Activated gamma-delta T cell (primary cell): ENCODE measurements around the gene CCDC38.

Source experiments
- DNase-seq: peaks from one replicate; lab custom pipeline; 2025; lab: John Stamatoyannopoulos, UW

Gene CCDC38

DNA sequence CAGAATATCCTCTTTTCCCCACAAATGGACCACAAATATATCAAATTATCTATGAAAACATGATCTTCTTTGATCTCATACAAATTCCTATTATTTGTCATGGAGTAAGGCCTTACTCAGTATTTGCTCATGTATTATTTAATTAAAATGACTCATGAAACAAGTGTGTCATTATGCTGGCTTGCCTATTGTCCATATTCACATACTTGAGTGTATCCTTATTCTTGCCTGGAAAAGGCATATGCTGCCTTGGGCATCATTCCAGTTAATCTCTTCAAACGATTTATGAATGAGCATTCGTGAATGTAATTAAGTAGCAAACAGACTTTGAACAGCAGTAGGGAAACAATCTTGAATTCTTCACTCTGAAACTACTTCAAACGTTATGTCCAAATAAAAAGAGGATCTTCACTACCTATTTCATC is 106.2 kb downstream of the CCDC38 start:
- no peak for DNase-seq

DNA sequence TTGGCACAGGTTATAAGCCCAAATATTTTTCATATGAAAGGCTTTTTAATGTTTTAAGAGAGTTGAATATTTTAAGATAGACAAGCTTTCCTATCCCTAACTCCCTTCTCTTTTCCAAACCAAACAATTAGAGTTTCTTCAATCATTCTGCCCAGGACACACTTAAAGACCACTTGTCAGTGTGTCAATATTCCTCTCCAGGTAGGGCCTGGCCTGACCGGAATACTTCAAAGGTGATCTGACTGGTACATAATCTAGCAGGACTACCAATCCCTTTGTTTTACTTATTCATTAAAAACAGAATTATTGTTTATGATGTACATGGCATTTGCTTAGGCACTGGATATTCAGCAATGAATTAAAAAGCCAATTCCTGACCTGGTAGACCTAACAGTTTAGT is 107.8 kb downstream of the CCDC38 start:
- no peak for DNase-seq

GRCh38 chr12:95830335-95831089 is 111.9 kb downstream of the CCDC38 start:
- DNase-seq, result no peak

DNA sequence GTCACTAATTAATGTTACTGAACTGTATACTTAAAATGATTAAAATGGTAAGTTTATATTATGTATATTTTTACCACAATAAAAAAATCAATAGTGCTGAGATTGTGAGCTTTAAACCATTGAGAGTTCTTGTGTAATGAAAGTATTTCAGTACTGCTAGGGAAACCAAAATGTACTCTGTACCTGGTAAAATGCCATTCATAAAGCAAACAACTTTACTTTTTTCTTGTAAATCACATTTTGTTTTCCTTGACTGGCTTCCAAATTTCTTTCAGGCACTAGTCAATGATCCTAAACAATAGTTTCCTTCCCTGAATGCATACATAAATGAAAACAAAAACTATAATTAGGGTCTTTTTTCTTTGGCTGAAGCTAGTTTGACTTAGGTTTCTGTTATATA is 113.0 kb downstream of the CCDC38 start:
- DNase-seq, result no peak

GRCh38 chr12:95820096-95820703 is 122.2 kb downstream of the CCDC38 start:
- DNase-seq, result no peak
